ENCODE data around the gene HSP90AA1. TPM values are rescaled to one million over a fixed set of nuclear protein-coding genes. Genes with fewer than 3 reads are reported as not detected.
"Not testable (repeated sequence)": the region's sequence is repeated elsewhere in the genome, so short reads cannot be mapped to it uniquely, and the experiment has no call there.

HSP90AA1 gene
- total RNA-seq, 1 donor from 2014 or later: 280 TPM

- peak in 1 of 2 donors; percentile 23 for DNase-seq (ENCODE audit: low read depth in 2 of 2)
Measured at GRCh38 chr14:102071283-102071998, 15.4 kb downstream of the HSP90AA1 start.

- no peak for DNase-seq (ENCODE audit: low read depth in 2 of 2)
Measured at GRCh38 chr14:102066041-102066451, 20.8 kb downstream of the HSP90AA1 start.

- DNase-seq (ENCODE audit: low read depth in 2 of 2): not testable (repeated sequence)
Measured at GRCh38 chr14:102064590-102064989, 22.3 kb downstream of the HSP90AA1 start.

GRCh38 chr14:102063808-102064429 is 22.9 kb downstream of the HSP90AA1 start:
- DNase-seq (ENCODE audit: low read depth in 2 of 2): no peak

- DNase-seq (ENCODE audit: low read depth in 2 of 2): peak; percentile 92 to 94
Measured at GRCh38 chr14:102063109-102063807, 23.6 kb downstream of the HSP90AA1 start.

- no peak for DNase-seq (ENCODE audit: low read depth in 2 of 2)
Measured at GRCh38 chr14:102058961-102059360, 27.9 kb downstream of the HSP90AA1 start.

- DNase-seq (ENCODE audit: low read depth in 2 of 2): no peak
Measured at GRCh38 chr14:102058146-102058545, 28.7 kb downstream of the HSP90AA1 start.

- DNase-seq (ENCODE audit: low read depth in 2 of 2): no peak
Measured at GRCh38 chr14:102057480-102058114, 29.2 kb downstream of the HSP90AA1 start.

- no peak for DNase-seq (ENCODE audit: low read depth in 2 of 2)
Measured at GRCh38 chr14:102056694-102057442, 30.0 kb downstream of the HSP90AA1 start.

GRCh38 chr14:102055181-102055901 is 31.5 kb downstream of the HSP90AA1 start:
- no peak for DNase-seq (ENCODE audit: low read depth in 2 of 2)

- DNase-seq (ENCODE audit: low read depth in 2 of 2): no peak
Measured at GRCh38 chr14:102052522-102052921, 34.3 kb downstream of the HSP90AA1 start.

GRCh38 chr14:102050625-102051024 is 36.2 kb downstream of the HSP90AA1 start:
- DNase-seq (ENCODE audit: low read depth in 2 of 2): no peak

- DNase-seq (ENCODE audit: low read depth in 2 of 2): no peak
Measured at GRCh38 chr14:102050026-102050405, 36.8 kb downstream of the HSP90AA1 start.

GRCh38 chr14:102049258-102050025 is 37.4 kb downstream of the HSP90AA1 start:
- no peak for DNase-seq (ENCODE audit: low read depth in 2 of 2)

- DNase-seq (ENCODE audit: low read depth in 2 of 2): no peak
Measured at GRCh38 chr14:102047808-102048540, 38.9 kb downstream of the HSP90AA1 start.

GRCh38 chr14:102046337-102047278 is 40.2 kb downstream of the HSP90AA1 start:
- peak; percentile 30 to 71 for DNase-seq (ENCODE audit: low read depth in 2 of 2)

GRCh38 chr14:102044566-102044965 is 42.3 kb downstream of the HSP90AA1 start:
- DNase-seq (ENCODE audit: low read depth in 2 of 2): no peak

Data from lung microvascular endothelial cell (primary cell).